H1 (cell line): Measurements from ENCODE around the gene DVL1. TPM values are rescaled to one million over a fixed set of nuclear protein-coding genes. Genes with fewer than 3 reads are reported as not detected.

ENCODE experiments used
- CTCF ChIA-PET: fragments of 300-600 bp; sonication (Branson Sonifier 250); formaldehyde crosslinking; loops from one replicate; lab custom pipeline; 2021; ENCODE audit not compliant: partially characterized antibody; lab: Charles Lee
- POLR2A ChIA-PET: fragments of 300-600 bp; sonication (Branson Sonifier 250); formaldehyde crosslinking; loops from one replicate; lab custom pipeline; 2021; ENCODE audit warnings: inconsistent platforms; ENCODE audit not compliant: partially characterized antibody; lab: Charles Lee
- DNase-seq, 2 experiments: peaks; one replicate each; pipeline versions ENCODE4 v3.0.0 to v3.0.0-alpha.2; 2010 to 2022; ENCODE audit warnings: low spot score in 2 of 2, low read depth in 1 of 2, mixed read lengths in 1 of 2
- FAIRE-seq: peaks from 2 replicates; lab custom pipeline; 2011; peaks lifted over from hg19 to GRCh38; lab: Jason Lieb, UNC
- H2AFZ ChIP-seq: 2 replicates; pipeline ENCODE4 v1.8.1; 2012; ENCODE audit warnings: low read length, inconsistent platforms
- H2AK5ac ChIP-seq: 2 replicates; pipeline ENCODE4 v1.6.1; 2013; ENCODE audit warnings: low read depth, low read length
- H2BK120ac ChIP-seq: replicated peaks from 2 replicates; pipeline ENCODE3; 2013; ENCODE audit warnings: low read depth, low read length, inconsistent platforms
- H2BK12ac ChIP-seq: 2 replicates; pipeline ENCODE4 v1.6.1; 2013; ENCODE audit warnings: low read depth, low read length
- H2BK15ac ChIP-seq: 2 replicates; pipeline ENCODE4 v1.6.1; 2013; ENCODE audit warnings: low read length
- H2BK20ac ChIP-seq: 2 replicates; pipeline ENCODE4 v1.6.1; 2013; ENCODE audit warnings: low read length
- H2BK5ac ChIP-seq: 2 replicates; pipeline ENCODE4 v1.6.1; 2013; ENCODE audit warnings: low read depth, low read length
- H3K14ac ChIP-seq: 2 replicates; pipeline ENCODE4 v1.6.1; 2013; ENCODE audit warnings: inconsistent platforms; ENCODE audit not compliant: insufficient read length
- H3K18ac ChIP-seq: 2 replicates; pipeline ENCODE4 v1.6.1; 2013; ENCODE audit warnings: low read length; ENCODE audit errors: extremely low read depth
- H3K23ac ChIP-seq: 2 replicates; pipeline ENCODE4 v1.6.1; 2013; ENCODE audit warnings: inconsistent platforms; ENCODE audit not compliant: insufficient read length
- H3K23me2 ChIP-seq: 2 replicates; pipeline ENCODE4 v1.6.1; 2013; ENCODE audit warnings: low read depth, low read length
- H3K27ac ChIP-seq: 2 replicates; pipeline ENCODE4 v1.6.1; 2011; ENCODE audit warnings: low read depth, low read length, inconsistent platforms
- H3K27me3 ChIP-seq, 4 experiments: replicated peaks in 1 of 4; 1 replicate in 1 of 4; 2 replicates in 3 of 4; pipeline versions ENCODE4 v1.6.1 to v1.8.1; 2011 to 2013; ENCODE audit warnings: low read length in 3 of 4, mild to moderate bottlenecking in 3 of 4, inconsistent platforms in 2 of 4, mixed read lengths in 2 of 4, moderate library complexity in 1 of 4; ENCODE audit not compliant: control insufficient read depth in 3 of 4, insufficient read depth in 3 of 4; ENCODE audit errors: extremely low read depth in 1 of 4
- H3K36me3 ChIP-seq, 4 experiments: 2 replicates each; pipeline versions ENCODE4 v1.6.1 to v1.8.1; 2011 to 2013; ENCODE audit warnings: mild to moderate bottlenecking in 4 of 4, low read length in 3 of 4, moderate library complexity in 2 of 4, control low read depth in 1 of 4, inconsistent platforms in 1 of 4; ENCODE audit not compliant: insufficient read depth in 4 of 4, control insufficient read depth in 2 of 4
- H3K4ac ChIP-seq: replicated peaks from 2 replicates; pipeline ENCODE3; 2013; ENCODE audit warnings: low read length, low read depth, mixed read lengths, inconsistent platforms; ENCODE audit not compliant: insufficient read length
- H3K4me1 ChIP-seq, 4 experiments: replicated peaks in 1 of 4; 1 replicate in 1 of 4; 2 replicates in 3 of 4; pipeline versions ENCODE4 v1.6.1 to v1.8.1; 2011 to 2013; ENCODE audit warnings: low read length in 3 of 4, inconsistent platforms in 2 of 4, mixed read lengths in 1 of 4; ENCODE audit not compliant: insufficient read depth in 4 of 4, control insufficient read depth in 3 of 4
- H3K4me2 ChIP-seq, 2 experiments: 2 replicates each; pipeline versions ENCODE4 v1.6.1 to v1.8.1; 2011 to 2013; ENCODE audit warnings: low read depth in 2 of 2, low read length in 2 of 2, control low read depth in 1 of 2, inconsistent platforms in 1 of 2, mild to moderate bottlenecking in 1 of 2; ENCODE audit not compliant: insufficient read depth in 1 of 2
- H3K4me3 ChIP-seq, 4 experiments: fragments of 200-600, 300-600 bp in 1 of 4; sonication (generic), shearing (Covaris generic), sonication (Bioruptor Twin) in 1 of 4; 2 replicates each; pipeline versions ENCODE4 v1.5.1 to v1.8.1; 2011 to 2016; ENCODE audit warnings: low read length in 4 of 4, low read depth in 3 of 4, control low read depth in 2 of 4, inconsistent platforms in 2 of 4, mild to moderate bottlenecking in 2 of 4, mixed read lengths in 1 of 4, moderate library complexity in 1 of 4; ENCODE audit not compliant: insufficient read depth in 2 of 4; ENCODE audit errors: extremely low read depth in 1 of 4
- H3K56ac ChIP-seq: replicated peaks from 2 replicates; pipeline ENCODE3; 2013; ENCODE audit warnings: low read depth, mild to moderate bottlenecking, mixed read lengths, low read length, inconsistent platforms; ENCODE audit not compliant: insufficient read length
- H3K79me1 ChIP-seq: 2 replicates; pipeline ENCODE4 v1.6.1; 2013; ENCODE audit warnings: low read depth, low read length, control low read depth
- H3K79me2 ChIP-seq, 2 experiments: 2 replicates each; pipeline versions ENCODE4 v1.6.1 to v1.8.1; 2012 to 2013; ENCODE audit warnings: low read length in 2 of 2, mild to moderate bottlenecking in 2 of 2, inconsistent platforms in 1 of 2; ENCODE audit not compliant: insufficient read depth in 2 of 2, control insufficient read depth in 1 of 2
- H3K9ac ChIP-seq, 4 experiments: replicated peaks in 1 of 4; 1 replicate in 1 of 4; 2 replicates in 3 of 4; pipeline versions ENCODE4 v1.6.1 to v1.8.1; 2011 to 2013; ENCODE audit warnings: low read depth in 3 of 4, low read length in 3 of 4, control low read depth in 2 of 4, mild to moderate bottlenecking in 2 of 4, moderate library complexity in 2 of 4, inconsistent platforms in 1 of 4; ENCODE audit errors: extremely low read depth in 1 of 4
- H3K9me3 ChIP-seq, 2 experiments: 2 replicates each; pipeline versions ENCODE4 v1.6.1 to v1.8.1; 2012 to 2013; ENCODE audit warnings: mild to moderate bottlenecking in 2 of 2, moderate library complexity in 2 of 2, control low read depth in 1 of 2, inconsistent platforms in 1 of 2, low read depth in 1 of 2, low read length in 1 of 2, mixed read lengths in 1 of 2; ENCODE audit not compliant: insufficient read depth in 2 of 2
- H4K20me1 ChIP-seq, 2 experiments: replicated peaks in 1 of 2; 2 replicates each; pipeline versions ENCODE3 to v1.8.1; 2011 to 2013; ENCODE audit warnings: inconsistent platforms in 2 of 2, low read length in 2 of 2, mild to moderate bottlenecking in 1 of 2; ENCODE audit not compliant: insufficient read depth in 2 of 2, control insufficient read depth in 1 of 2
- H4K5ac ChIP-seq: 2 replicates; pipeline ENCODE4 v1.6.1; 2013; ENCODE audit warnings: low read length, low read depth, mixed read lengths, inconsistent platforms; ENCODE audit not compliant: insufficient read length
- H4K8ac ChIP-seq: 2 replicates; pipeline ENCODE4 v1.8.0; 2013; ENCODE audit warnings: mild to moderate bottlenecking, moderate library complexity, low read length, inconsistent platforms; ENCODE audit not compliant: insufficient read depth; ENCODE audit errors: extremely low read depth
- H4K91ac ChIP-seq: replicated peaks from 2 replicates; pipeline ENCODE3; 2013; ENCODE audit warnings: low read length, mixed read lengths, inconsistent platforms; ENCODE audit not compliant: insufficient read length
- CBX8 ChIP-seq: fragments of 300-800, 300-1000 bp; sonication (generic); IDR thresholded peaks from 2 replicates; pipeline ENCODE4 v1.7.1; 2016; ENCODE audit warnings: low read depth, low read length, borderline replicate concordance
- EGR1 ChIP-seq: IDR thresholded peaks from 2 replicates; pipeline ENCODE4 v1.6.1; 2011; ENCODE audit warnings: low read depth, low read length, borderline replicate concordance
- EZH2 ChIP-seq: fragments of 200-600 bp; sonication (generic); IDR thresholded peaks from 2 replicates; pipeline ENCODE4 v1.7.1; 2012; ENCODE audit warnings: low read depth, mild to moderate bottlenecking, moderate library complexity, low read length, inconsistent platforms; ENCODE audit not compliant: severe bottlenecking
- FOSL1 ChIP-seq: IDR thresholded peaks from 2 replicates; pipeline ENCODE4 v1.6.1; 2011; ENCODE audit warnings: mild to moderate bottlenecking, low read depth, low read length, moderate library complexity; ENCODE audit not compliant: insufficient read depth
- HDAC6 ChIP-seq: IDR thresholded peaks from one replicate; pipeline ENCODE4 v1.7.1; 2012; ENCODE audit warnings: low read depth, mild to moderate bottlenecking, inconsistent platforms, low read length, moderate library complexity
- JUN ChIP-seq: IDR thresholded peaks from 2 replicates; pipeline ENCODE4 v1.6.1; 2011; ENCODE audit warnings: low read depth, mild to moderate bottlenecking, improper control_type of control experiment, low read length
- KDM4A ChIP-seq: IDR thresholded peaks from one replicate; pipeline ENCODE4 v1.7.1; 2012; ENCODE audit warnings: low read depth, mild to moderate bottlenecking, moderate library complexity, low read length, inconsistent platforms; ENCODE audit not compliant: severe bottlenecking
- NANOG ChIP-seq: IDR thresholded peaks from 2 replicates; pipeline ENCODE4 v1.6.1; 2011; ENCODE audit warnings: low read length, low read depth, mild to moderate bottlenecking, inconsistent platforms; ENCODE audit not compliant: insufficient read depth, poor library complexity, severe bottlenecking
- POU5F1 ChIP-seq: IDR thresholded peaks from 2 replicates; pipeline ENCODE4 v1.6.1; 2011; ENCODE audit warnings: low read depth, mild to moderate bottlenecking, low read length, moderate library complexity
- RXRA ChIP-seq: IDR thresholded peaks from 2 replicates; pipeline ENCODE4 v1.6.1; 2011; ENCODE audit warnings: low read depth, mild to moderate bottlenecking, low read length, moderate library complexity; ENCODE audit not compliant: insufficient read depth
- SP4 ChIP-seq: IDR thresholded peaks from 2 replicates; pipeline ENCODE4 v1.6.1; 2012; ENCODE audit warnings: low read length, inconsistent platforms
- SRF ChIP-seq: IDR thresholded peaks from 2 replicates; pipeline ENCODE4 v1.6.1; 2011; ENCODE audit warnings: mild to moderate bottlenecking, low read depth, low read length, moderate library complexity
- SUZ12 ChIP-seq: fragments of 200-600 bp; sonication (generic); IDR thresholded peaks from 2 replicates; pipeline ENCODE4 v1.6.1; 2012; ENCODE audit warnings: mild to moderate bottlenecking, inconsistent platforms, low read length, moderate library complexity, mixed read lengths
- ZNF274 ChIP-seq: IDR thresholded peaks from 2 replicates; pipeline ENCODE4 v1.7.0; 2012; ENCODE audit warnings: low read length, borderline replicate concordance; ENCODE audit errors: extremely low read depth
- WGBS, 2 experiments: shearing (Covaris generic) in 1 of 2; methylation state at CpG; one replicate each; pipeline versions ENCODE4 v1.1.6 to v1.1.7; 2013 to 2015; ENCODE audit warnings: low lambda C conversion rate in 2 of 2, mixed read lengths in 2 of 2, inconsistent platforms in 1 of 2, low coverage in 1 of 2, missing lambda C conversion rate in 1 of 2; ENCODE audit not compliant: insufficient replicate concordance in 2 of 2, insufficient coverage in 1 of 2, insufficient read length in 1 of 2; ENCODE audit errors: extremely low coverage in 1 of 2, missing lambda C conversion rate in 1 of 2; 5-methylcytosine and 5-hydroxymethylcytosine counted together
- polyA plus RNA-seq, 7 experiments: library from polyadenylated mRNA; depleted of rRNA in 3 of 7; stranded (reverse) in 5 of 7; unstranded in 2 of 7; fragments of >200 nt in 5 of 7; fragments of 200-250 nt in 2 of 7; gene quantifications; 1 replicate in 5 of 7; 2 replicates in 1 of 7; 4 replicates in 1 of 7; pipeline versions ENCODE4 v1.2.1 to v1.2.3, GENCODE V29; 2011 to 2013; ENCODE audit warnings: missing spikeins in 2 of 7, mixed read lengths in 2 of 7
- total RNA-seq: library from RNA; stranded (reverse); fragmentation: NEBNext Ultra II Directional; extraction: Animal tissue kit (Norgen Biotek cat#: 25700); gene quantifications from 2 replicates; pipeline ENCODE4 v1.2.1, GENCODE V29; 2021

Gene DVL1
- total and polyA plus RNA-seq, 2 of the 8 experiments (the other 6 are each of a cell fraction or from before 2014, with no cell fraction given), result 39.4 to 58.9 TPM

GRCh38 chr1:1317420-1317819 is 31.8 kb downstream of the DVL1 start:
- FAIRE-seq, result no peak
- peaks cover 21 to 30% of the 10 kb centered on the region in 2 experiments for H4K20me1 ChIP-seq
- TF ChIP-seq SUZ12 (no peak), RXRA (no peak), KDM4A (no peak), CBX8 (no peak), HDAC6 (no peak), EZH2 (no peak), EGR1 (no peak), SP4 (no peak), POU5F1 (no peak), FOSL1 (no peak), NANOG (no peak), ZNF274 (no peak), SRF (no peak), JUN (no peak)

More at GRCh38 chr1:1317420-1317819, 31.8 kb downstream of the DVL1 start:
- Histone ChIP-seq H3K4me3 (no peak overlapping the region), H3K79me1 (peaks cover 25% of the 10 kb centered on the region), H3K23me2 (no peaks in the 10 kb centered on the region), H3K14ac (no peak overlapping the region), H3K4ac (no peak overlapping the region), H3K9me3 (no peaks in the 10 kb centered on the region), H3K23ac (no peak overlapping the region), H3K27ac (no peak overlapping the region), H4K5ac (no peak overlapping the region), H2AK5ac (no peak overlapping the region), H3K4me2 (no peak overlapping the region), H3K27me3 (no peaks in the 10 kb centered on the region), H4K8ac (no peak overlapping the region), H2BK20ac (no peak overlapping the region), H3K79me2 (peaks cover 5 to 35% of the 10 kb centered on the region in 2 experiments; a peak in 3 of 4 replicates), H2BK15ac (no peak overlapping the region), H3K56ac (no peak overlapping the region), H3K4me1 (peaks cover 0 to 11% (median 4%) of the 10 kb centered on the region in 4 experiments; a peak in 6 of 7 replicates), H3K9ac (no peak overlapping the region), H2AFZ (no peak overlapping the region), H4K91ac (no peak overlapping the region), H3K36me3 (peaks cover 14 to 42% (median 29%) of the 10 kb centered on the region in 4 experiments), H2BK12ac (no peak overlapping the region), H2BK5ac (no peak overlapping the region), H3K18ac (no peak overlapping the region), H2BK120ac (no peak overlapping the region)
- WGBS, 2 experiments, result 96% methylated on average over 6 of the region's 6 CpGs; no CpG with 5 or more reads in 1 of the 2 experiments
- CTCF ChIA-PET, result interaction anchor here (0.7 to 1.1 kb wide), 4 partner anchors 17 to 375 kb away, joined by 3 to 4 read pairs (median 3); no protein-coding TSS in a partner anchor
- no peak for DNase-seq
- POLR2A ChIA-PET, result interaction anchor here (0.7 to 10.1 kb wide), 7 partner anchors 8 to 81 kb away, joined by 3 to 134 read pairs (median 3); partner anchors contain the start of genes CCNL2 and TAS1R3
